ENCODE data around the gene DOK5. TPM values are rescaled to one million over a fixed set of nuclear protein-coding genes. Genes with fewer than 3 reads are reported as not detected.

Gene DOK5
- polyA plus RNA-seq, 1 donor = 3.0 TPM

GRCh38 chr20:54450207-54450606 is 25.2 kb upstream of the DOK5 start:
- Histone ChIP-seq H3K36me3 (ENCODE audit: control insufficient read depth, insufficient read depth, low read length) (no peaks in the 10 kb centered on the region), H3K4me3 (ENCODE audit: low read length) (no peak overlapping the region), H3K4me1 (ENCODE audit: control insufficient read depth, insufficient read depth, low read length) (no peaks in the 10 kb centered on the region), H3K27me3 (ENCODE audit: control insufficient read depth, insufficient read depth, low read length) (no peaks in the 10 kb centered on the region), H3K9me3 (ENCODE audit: control insufficient read depth, low read depth, low read length) (no peaks in the 10 kb centered on the region), H3K27ac (ENCODE audit: low read length) (no peak overlapping the region)
- WGBS (ENCODE audit: insufficient coverage, low lambda C conversion rate) = no CpG with 5 or more reads among the region's 5 CpGs
- DNase-seq = no peak

DNA sequence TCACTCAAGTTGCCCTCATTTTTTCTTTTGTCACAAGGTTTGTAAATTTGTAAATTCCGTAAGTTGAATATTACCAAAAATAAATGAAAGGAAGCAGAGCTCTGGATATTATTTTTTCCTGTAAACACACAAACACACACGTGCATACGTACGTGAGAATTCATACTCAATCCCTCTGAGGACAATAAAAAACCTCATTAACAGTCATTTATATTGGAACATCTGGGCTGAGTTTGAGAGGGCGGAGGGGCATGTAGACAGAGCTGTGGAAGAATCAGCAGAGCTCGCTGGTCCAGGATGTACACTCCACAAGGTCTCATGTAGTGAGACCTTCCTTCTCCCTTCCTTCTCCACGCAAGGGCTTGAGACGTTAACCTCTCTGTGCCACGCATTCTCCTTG is 24.2 kb upstream of the DOK5 start:
- Histone ChIP-seq H3K27ac (ENCODE audit: low read length) (no peak overlapping the region), H3K36me3 (ENCODE audit: control insufficient read depth, insufficient read depth, low read length) (no peaks in the 10 kb centered on the region), H3K4me3 (ENCODE audit: low read length) (no peak overlapping the region), H3K4me1 (ENCODE audit: control insufficient read depth, insufficient read depth, low read length) (no peaks in the 10 kb centered on the region), H3K27me3 (ENCODE audit: control insufficient read depth, insufficient read depth, low read length) (no peaks in the 10 kb centered on the region), H3K9me3 (ENCODE audit: control insufficient read depth, low read depth, low read length) (no peaks in the 10 kb centered on the region)
- 100% methylated on average over 1 of the region's 9 CpGs for WGBS (ENCODE audit: insufficient coverage, low lambda C conversion rate)
- no peak for DNase-seq

- no CpG with 5 or more reads among the region's 12 CpGs for WGBS (ENCODE audit: insufficient coverage, low lambda C conversion rate)
Observed at GRCh38 chr20:54452277-54452676, 23.1 kb upstream of the DOK5 start.

DNA sequence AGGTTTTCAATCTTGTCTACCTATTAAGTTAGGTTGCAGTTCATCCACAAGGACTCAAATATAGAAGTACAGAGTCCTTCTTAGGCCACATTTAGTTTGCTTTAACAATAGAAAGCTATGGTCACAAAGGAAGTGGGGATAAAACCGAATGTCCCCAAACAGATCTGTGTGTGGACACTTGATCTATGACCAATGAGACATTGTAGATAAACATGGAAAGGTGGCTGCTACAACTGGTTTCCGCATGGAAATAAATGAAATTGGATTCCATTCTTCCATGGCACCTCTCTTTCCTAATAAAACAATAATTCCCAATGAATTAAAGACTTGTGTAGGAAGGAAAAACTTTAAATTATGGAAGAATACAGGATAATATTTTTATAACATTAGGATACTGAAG is 20.4 kb upstream of the DOK5 start:
- no CpG with 5 or more reads among the region's 2 CpGs for WGBS (ENCODE audit: insufficient coverage, low lambda C conversion rate)
- no peaks in the 10 kb centered on the region for H3K4me1 ChIP-seq (ENCODE audit: control insufficient read depth, insufficient read depth, low read length)
- no peaks in the 10 kb centered on the region for H3K9me3 ChIP-seq (ENCODE audit: control insufficient read depth, low read depth, low read length)
- no peak overlapping the region for H3K27ac ChIP-seq (ENCODE audit: low read length)
- no peaks in the 10 kb centered on the region for H3K36me3 ChIP-seq (ENCODE audit: control insufficient read depth, insufficient read depth, low read length)
- H3K4me3 ChIP-seq (ENCODE audit: low read length) = no peak overlapping the region
- H3K27me3 ChIP-seq (ENCODE audit: control insufficient read depth, insufficient read depth, low read length) = no peaks in the 10 kb centered on the region
- no peak for DNase-seq

More at GRCh38 chr20:54452277-54452676, 23.1 kb upstream of the DOK5 start:
- no peak overlapping the region for H3K27ac ChIP-seq (ENCODE audit: low read length)
- no peaks in the 10 kb centered on the region for H3K36me3 ChIP-seq (ENCODE audit: control insufficient read depth, insufficient read depth, low read length)
- H3K4me3 ChIP-seq (ENCODE audit: low read length) = no peak overlapping the region
- no peaks in the 10 kb centered on the region for H3K27me3 ChIP-seq (ENCODE audit: control insufficient read depth, insufficient read depth, low read length)
- no peaks in the 10 kb centered on the region for H3K9me3 ChIP-seq (ENCODE audit: control insufficient read depth, low read depth, low read length)
- H3K4me1 ChIP-seq (ENCODE audit: control insufficient read depth, insufficient read depth, low read length) = no peaks in the 10 kb centered on the region
- no peak for DNase-seq

DNA sequence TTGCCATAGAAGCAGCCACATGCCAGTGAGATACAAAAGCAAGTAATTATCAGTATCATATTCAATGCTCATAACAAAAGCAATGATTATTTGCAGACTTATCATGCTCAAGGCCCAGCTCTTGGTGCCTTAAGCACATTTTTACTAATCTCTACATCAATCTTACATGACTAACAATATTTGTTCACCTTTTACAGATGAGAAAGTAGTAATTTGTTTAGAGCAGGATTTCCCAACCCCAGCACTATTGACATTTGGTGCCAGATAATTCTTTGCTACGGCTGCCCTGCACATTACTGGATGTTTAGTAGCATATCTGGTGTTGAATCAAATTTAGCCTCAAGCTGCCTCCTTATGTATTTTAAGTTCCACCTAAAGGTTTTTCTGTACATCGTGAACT is 19.0 kb upstream of the DOK5 start:
- DNase-seq = no peak
- WGBS (ENCODE audit: insufficient coverage, low lambda C conversion rate) = 100% methylated on average over 1 of the region's 2 CpGs
- Histone ChIP-seq H3K27ac (ENCODE audit: low read length) (no peak overlapping the region), H3K9me3 (ENCODE audit: control insufficient read depth, low read depth, low read length) (no peaks in the 10 kb centered on the region), H3K4me3 (ENCODE audit: low read length) (no peak overlapping the region), H3K27me3 (ENCODE audit: control insufficient read depth, insufficient read depth, low read length) (no peaks in the 10 kb centered on the region), H3K36me3 (ENCODE audit: control insufficient read depth, insufficient read depth, low read length) (no peaks in the 10 kb centered on the region), H3K4me1 (ENCODE audit: control insufficient read depth, insufficient read depth, low read length) (no peaks in the 10 kb centered on the region)

- Histone ChIP-seq H3K27ac (ENCODE audit: low read length) (no peak overlapping the region), H3K9me3 (ENCODE audit: control insufficient read depth, low read depth, low read length) (no peaks in the 10 kb centered on the region), H3K27me3 (ENCODE audit: control insufficient read depth, insufficient read depth, low read length) (no peaks in the 10 kb centered on the region), H3K36me3 (ENCODE audit: control insufficient read depth, insufficient read depth, low read length) (no peaks in the 10 kb centered on the region), H3K4me3 (ENCODE audit: low read length) (no peak overlapping the region), H3K4me1 (ENCODE audit: control insufficient read depth, insufficient read depth, low read length) (no peaks in the 10 kb centered on the region)
- no peak for DNase-seq
- WGBS (ENCODE audit: insufficient coverage, low lambda C conversion rate) = 88% methylated on average over 2 of the region's 6 CpGs
Observed at GRCh38 chr20:54456961-54457360, 18.4 kb upstream of the DOK5 start.

GRCh38 chr20:54458219-54458618 is 17.2 kb upstream of the DOK5 start:
- no peak for DNase-seq
- Histone ChIP-seq H3K4me3 (ENCODE audit: low read length) (no peak overlapping the region), H3K9me3 (ENCODE audit: control insufficient read depth, low read depth, low read length) (no peaks in the 10 kb centered on the region), H3K27me3 (ENCODE audit: control insufficient read depth, insufficient read depth, low read length) (no peaks in the 10 kb centered on the region), H3K27ac (ENCODE audit: low read length) (no peak overlapping the region), H3K4me1 (ENCODE audit: control insufficient read depth, insufficient read depth, low read length) (no peaks in the 10 kb centered on the region), H3K36me3 (ENCODE audit: control insufficient read depth, insufficient read depth, low read length) (no peaks in the 10 kb centered on the region)
- WGBS (ENCODE audit: insufficient coverage, low lambda C conversion rate) = no CpG with 5 or more reads among the region's 1 CpG

- no CpG with 5 or more reads among the region's 4 CpGs for WGBS (ENCODE audit: insufficient coverage, low lambda C conversion rate)
- Histone ChIP-seq H3K36me3 (ENCODE audit: control insufficient read depth, insufficient read depth, low read length) (no peaks in the 10 kb centered on the region), H3K27me3 (ENCODE audit: control insufficient read depth, insufficient read depth, low read length) (no peaks in the 10 kb centered on the region), H3K9me3 (ENCODE audit: control insufficient read depth, low read depth, low read length) (no peaks in the 10 kb centered on the region), H3K4me1 (ENCODE audit: control insufficient read depth, insufficient read depth, low read length) (no peaks in the 10 kb centered on the region), H3K4me3 (ENCODE audit: low read length) (no peak overlapping the region), H3K27ac (ENCODE audit: low read length) (no peak overlapping the region)
- no peak for DNase-seq
Observed at GRCh38 chr20:54459279-54459678, 16.1 kb upstream of the DOK5 start.

DNA sequence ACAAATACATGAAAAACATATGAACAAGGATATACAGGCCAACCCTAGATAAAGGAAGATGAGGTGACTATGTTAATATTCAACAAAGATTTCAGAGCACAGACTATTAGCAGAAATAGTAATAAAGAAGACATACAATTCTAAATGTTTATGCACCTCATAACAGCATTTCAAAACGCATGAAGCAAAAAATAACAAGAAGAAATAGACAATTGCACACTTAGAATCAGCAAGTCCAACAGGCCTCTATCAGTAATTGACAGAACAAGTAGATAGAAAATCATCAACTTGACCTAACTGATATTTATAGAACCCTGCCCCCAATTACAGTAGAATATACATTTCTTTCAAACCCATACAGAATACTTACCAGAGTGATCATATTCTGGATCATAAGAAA is 11.4 kb upstream of the DOK5 start:
- Histone ChIP-seq H3K27me3 (ENCODE audit: control insufficient read depth, insufficient read depth, low read length) (no peaks in the 10 kb centered on the region), H3K27ac (ENCODE audit: low read length) (no peak overlapping the region), H3K4me1 (ENCODE audit: control insufficient read depth, insufficient read depth, low read length) (no peaks in the 10 kb centered on the region), H3K36me3 (ENCODE audit: control insufficient read depth, insufficient read depth, low read length) (no peaks in the 10 kb centered on the region), H3K4me3 (ENCODE audit: low read length) (no peak overlapping the region), H3K9me3 (ENCODE audit: control insufficient read depth, low read depth, low read length) (no peaks in the 10 kb centered on the region)
- no peak for DNase-seq
- no CpG with 5 or more reads among the region's 1 CpG for WGBS (ENCODE audit: insufficient coverage, low lambda C conversion rate)

DNA sequence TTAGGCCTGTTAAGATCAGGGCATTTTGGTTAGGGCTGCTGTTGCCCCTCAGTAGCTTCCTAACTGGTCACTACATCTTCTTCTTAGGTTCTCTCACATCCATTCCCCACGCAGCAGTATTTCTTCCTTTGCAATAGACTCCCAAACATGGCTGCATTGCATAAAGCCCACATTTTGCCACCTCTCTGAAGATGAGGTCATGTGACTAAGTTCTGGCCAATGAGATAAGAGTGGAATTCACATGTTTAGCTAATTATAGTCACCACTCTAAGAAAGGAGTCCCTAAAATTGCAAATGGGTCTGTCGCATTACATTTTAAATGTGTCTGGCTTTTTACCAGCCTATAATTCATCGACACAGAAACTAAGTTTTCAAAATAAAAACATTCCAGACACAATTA is 9.3 kb upstream of the DOK5 start:
- Histone ChIP-seq H3K4me3 (ENCODE audit: low read length) (no peak overlapping the region), H3K36me3 (ENCODE audit: control insufficient read depth, insufficient read depth, low read length) (no peaks in the 10 kb centered on the region), H3K4me1 (ENCODE audit: control insufficient read depth, insufficient read depth, low read length) (no peaks in the 10 kb centered on the region), H3K27ac (ENCODE audit: low read length) (no peak overlapping the region), H3K9me3 (ENCODE audit: control insufficient read depth, low read depth, low read length) (no peaks in the 10 kb centered on the region), H3K27me3 (ENCODE audit: control insufficient read depth, insufficient read depth, low read length) (no peaks in the 10 kb centered on the region)
- WGBS (ENCODE audit: insufficient coverage, low lambda C conversion rate) = 100% methylated on average over 2 of the region's 3 CpGs
- no peak for DNase-seq

- no peaks in the 10 kb centered on the region for H3K9me3 ChIP-seq (ENCODE audit: control insufficient read depth, low read depth, low read length)
- no peaks in the 10 kb centered on the region for H3K27me3 ChIP-seq (ENCODE audit: control insufficient read depth, insufficient read depth, low read length)
- no peak for DNase-seq
- H3K36me3 ChIP-seq (ENCODE audit: control insufficient read depth, insufficient read depth, low read length) = no peaks in the 10 kb centered on the region
- no peaks in the 10 kb centered on the region for H3K4me1 ChIP-seq (ENCODE audit: control insufficient read depth, insufficient read depth, low read length)
- no peak overlapping the region for H3K27ac ChIP-seq (ENCODE audit: low read length)
- no peak overlapping the region for H3K4me3 ChIP-seq (ENCODE audit: low read length)
- no CpG with 5 or more reads among the region's 2 CpGs for WGBS (ENCODE audit: insufficient coverage, low lambda C conversion rate)
Observed at GRCh38 chr20:54467622-54468021, 7.8 kb upstream of the DOK5 start.
